ENCODE measurements around the gene ACSL3.

Gene ACSL3

GRCh38 chr2:222884114-222884771 is 23.4 kb downstream of the ACSL3 start:
- no peak overlapping the region for H3K9ac ChIP-seq (ENCODE audit: low read depth, low read length, poor library complexity, severe bottlenecking)
- H3K9me2 ChIP-seq (replicated peaks; ENCODE audit: low read depth, low read length), result no peaks in the 10 kb centered on the region
- no peak overlapping the region for H3K4me2 ChIP-seq (ENCODE audit: low read depth, low read length, poor library complexity, severe bottlenecking)
- H3K4me1 ChIP-seq (ENCODE audit: insufficient read depth, low read length, poor library complexity, severe bottlenecking), result no peaks in the 10 kb centered on the region
- H3K79me2 ChIP-seq (ENCODE audit: insufficient read depth, low read length), result peaks cover 94% of the 10 kb centered on the region
- peaks cover 3% of the 10 kb centered on the region; the same call in 1 of the 2 replicates for H3K36me3 ChIP-seq (ENCODE audit: insufficient read depth, low read length)
- no peaks in the 10 kb centered on the region for H3K27me3 ChIP-seq (ENCODE audit: insufficient read depth, low read length, poor library complexity, severe bottlenecking)
- H3F3A ChIP-seq (ENCODE audit: low read depth), result no peaks in the 10 kb centered on the region
- no peaks in the 10 kb centered on the region for H3K9me3 ChIP-seq (ENCODE audit: insufficient read depth, low read depth, low read length)
- TF ChIP-seq EZH2phosphoT487 (IDR thresholded peaks at IDR 0.05; ENCODE audit: borderline replicate concordance) (no peak), CTCF (conservative IDR thresholded peaks at IDR 0.05; ENCODE audit: low read length) (no peak)
- no peak overlapping the region for H2AFZ ChIP-seq (ENCODE audit: low read length)
- peaks cover 66% of the 10 kb centered on the region for H4K20me1 ChIP-seq (ENCODE audit: insufficient read depth, low read length, poor library complexity, severe bottlenecking)
- no peak overlapping the region for H3K4me3 ChIP-seq (ENCODE audit: low read length, poor library complexity, severe bottlenecking)

GRCh38 chr2:222884805-222885424 is 24.1 kb downstream of the ACSL3 start:
- TF ChIP-seq CTCF (conservative IDR thresholded peaks at IDR 0.05; ENCODE audit: low read length), result no peak
- no peak for TF ChIP-seq EZH2phosphoT487 (IDR thresholded peaks at IDR 0.05; ENCODE audit: borderline replicate concordance)
- H3K79me2 ChIP-seq (ENCODE audit: insufficient read depth, low read length), result peaks cover 94% of the 10 kb centered on the region
- peaks cover 60% of the 10 kb centered on the region for H4K20me1 ChIP-seq (ENCODE audit: insufficient read depth, low read length, poor library complexity, severe bottlenecking)
- no peaks in the 10 kb centered on the region for H3F3A ChIP-seq (ENCODE audit: low read depth)
- H3K4me1 ChIP-seq (ENCODE audit: insufficient read depth, low read length, poor library complexity, severe bottlenecking), result no peaks in the 10 kb centered on the region
- H3K4me2 ChIP-seq (ENCODE audit: low read depth, low read length, poor library complexity, severe bottlenecking), result no peak overlapping the region
- no peaks in the 10 kb centered on the region for H3K27me3 ChIP-seq (ENCODE audit: insufficient read depth, low read length, poor library complexity, severe bottlenecking)
- no peak overlapping the region for H2AFZ ChIP-seq (ENCODE audit: low read length)
- no peaks in the 10 kb centered on the region for H3K9me3 ChIP-seq (ENCODE audit: insufficient read depth, low read depth, low read length)
- peaks cover 3% of the 10 kb centered on the region; the same call in 1 of the 2 replicates for H3K36me3 ChIP-seq (ENCODE audit: insufficient read depth, low read length)
- H3K9ac ChIP-seq (ENCODE audit: low read depth, low read length, poor library complexity, severe bottlenecking), result no peak overlapping the region
- no peaks in the 10 kb centered on the region for H3K9me2 ChIP-seq (replicated peaks; ENCODE audit: low read depth, low read length)
- H3K4me3 ChIP-seq (ENCODE audit: low read length, poor library complexity, severe bottlenecking), result no peak overlapping the region

- Histone ChIP-seq H3K9me2 (replicated peaks; ENCODE audit: low read depth, low read length) (no peaks in the 10 kb centered on the region), H4K20me1 (ENCODE audit: insufficient read depth, low read length, poor library complexity, severe bottlenecking) (peaks cover 50% of the 10 kb centered on the region), H3K4me3 (ENCODE audit: low read length, poor library complexity, severe bottlenecking) (no peak overlapping the region), H3F3A (ENCODE audit: low read depth) (no peaks in the 10 kb centered on the region), H3K27me3 (ENCODE audit: insufficient read depth, low read length, poor library complexity, severe bottlenecking) (no peaks in the 10 kb centered on the region), H3K36me3 (ENCODE audit: insufficient read depth, low read length) (peaks cover 6% of the 10 kb centered on the region; the same call in 1 of the 2 replicates), H3K4me2 (ENCODE audit: low read depth, low read length, poor library complexity, severe bottlenecking) (no peak overlapping the region), H3K4me1 (ENCODE audit: insufficient read depth, low read length, poor library complexity, severe bottlenecking) (no peaks in the 10 kb centered on the region), H3K9me3 (ENCODE audit: insufficient read depth, low read depth, low read length) (no peaks in the 10 kb centered on the region), H3K9ac (ENCODE audit: low read depth, low read length, poor library complexity, severe bottlenecking) (no peak overlapping the region), H2AFZ (ENCODE audit: low read length) (no peak overlapping the region), H3K79me2 (ENCODE audit: insufficient read depth, low read length) (peaks cover 93% of the 10 kb centered on the region)
- TF ChIP-seq EZH2phosphoT487 (IDR thresholded peaks at IDR 0.05; ENCODE audit: borderline replicate concordance), result no peak
Observed at GRCh38 chr2:222887124-222887523, 26.3 kb downstream of the ACSL3 start.

Data from Loucy (cell line).